Neural progenitor cell (in vitro differentiated cells): ENCODE measurements around the gene CACNB1. TPM values are rescaled to one million over a fixed set of nuclear protein-coding genes. Genes with fewer than 3 reads are reported as not detected.

Experiments
- DNase-seq: peaks from one replicate; pipeline ENCODE4 v3.0.0-alpha.2; 2016; ENCODE audit warnings: low spot score
- H2AFZ ChIP-seq: fragments of 200-600 bp; sonication (generic); replicated peaks from 2 replicates; pipeline ENCODE4 v1.6.1; 2016; ENCODE audit warnings: antibody characterized with exemption
- H3F3A ChIP-seq: fragments of 200-600 bp; sonication (generic); 2 replicates; pipeline ENCODE4 v1.6.1; 2016; ENCODE audit warnings: antibody characterized with exemption, low read depth
- H3K27ac ChIP-seq: fragments of 200-600 bp; sonication (generic); 2 replicates; pipeline ENCODE4 v1.5.1; 2016; ENCODE audit warnings: mild to moderate bottlenecking
- H3K27me3 ChIP-seq: fragments of 200-600 bp; sonication (generic); 2 replicates; pipeline ENCODE4 v1.6.1; 2016; ENCODE audit warnings: mild to moderate bottlenecking, moderate library complexity
- H3K36me3 ChIP-seq: fragments of 200-600 bp; sonication (generic); 2 replicates; pipeline ENCODE4 v1.5.1; 2016
- H3K4me1 ChIP-seq: fragments of 200-600 bp; sonication (generic); 2 replicates; pipeline ENCODE4 v1.6.1; 2016; ENCODE audit warnings: mixed run types
- H3K4me2 ChIP-seq: fragments of 200-600 bp; sonication (generic); 2 replicates; pipeline ENCODE4 v1.6.1; 2016
- H3K4me3 ChIP-seq: fragments of 200-600 bp; sonication (generic); 2 replicates; pipeline ENCODE4 v1.5.1; 2016
- H3K79me2 ChIP-seq: fragments of 200-600 bp; sonication (generic); 2 replicates; pipeline ENCODE4 v1.6.1; 2016; ENCODE audit warnings: low read depth
- H3K9ac ChIP-seq: fragments of 200-600 bp; sonication (generic); 2 replicates; pipeline ENCODE4 v1.6.1; 2016
- H3K9me3 ChIP-seq: fragments of 200-600 bp; sonication (generic); 2 replicates; pipeline ENCODE4 v1.5.1; 2016; ENCODE audit warnings: low read depth
- H4K20me1 ChIP-seq: fragments of 200-600 bp; sonication (generic); 2 replicates; pipeline ENCODE4 v1.6.1; 2016; ENCODE audit warnings: low read depth
- H3K27ac Mint-ChIP-seq: 3 replicates; pipeline ENCODE4 v1.8.0; 2021; ENCODE audit warnings: mixed read lengths
- H3K27me3 Mint-ChIP-seq: 2 replicates; pipeline ENCODE4 v1.8.0; 2022; ENCODE audit warnings: low read depth, mild to moderate bottlenecking, inconsistent platforms, moderate library complexity, mixed read lengths; ENCODE audit not compliant: insufficient read depth
- H3K36me3 Mint-ChIP-seq: 3 replicates; pipeline ENCODE4 v1.8.0; 2021; ENCODE audit warnings: mixed read lengths
- H3K4me1 Mint-ChIP-seq: 3 replicates; pipeline ENCODE4 v1.8.0; 2021; ENCODE audit warnings: mixed read lengths
- H3K4me3 Mint-ChIP-seq: 3 replicates; pipeline ENCODE4 v1.8.0; 2021; ENCODE audit warnings: mild to moderate bottlenecking, moderate library complexity, mixed read lengths
- H3K9me3 Mint-ChIP-seq: 3 replicates; pipeline ENCODE4 v1.8.0; 2020; ENCODE audit warnings: mixed read lengths
- EZH2 ChIP-seq: fragments of 200-600 bp; sonication (generic); IDR thresholded peaks from 2 replicates; pipeline ENCODE4 v1.6.1; 2017; ENCODE audit warnings: antibody characterized with exemption, mild to moderate bottlenecking, moderate library complexity
- EZH2phosphoT487 ChIP-seq: fragments of 200-600 bp; sonication (generic); IDR thresholded peaks from 2 replicates; pipeline ENCODE4 v1.6.1; 2017; ENCODE audit warnings: antibody characterized with exemption
- total RNA-seq: library from RNA; depleted of rRNA; stranded (reverse); fragments of >200 nt; gene quantifications from 2 replicates; pipeline ENCODE4 v1.2.3, GENCODE V29; 2015; ENCODE audit warnings: low replicate concordance
- TF ChIP-seq, protein P1 (sequence below): fragments of 200-600 bp; sonication (generic); IDR thresholded peaks from 2 replicates; pipeline ENCODE4 v1.5.1; 2017; ENCODE audit warnings: antibody characterized with exemption, mild to moderate bottlenecking

CACNB1 gene
- total RNA-seq, 1 donor from 2014 or later: 6.3 TPM

DNA sequence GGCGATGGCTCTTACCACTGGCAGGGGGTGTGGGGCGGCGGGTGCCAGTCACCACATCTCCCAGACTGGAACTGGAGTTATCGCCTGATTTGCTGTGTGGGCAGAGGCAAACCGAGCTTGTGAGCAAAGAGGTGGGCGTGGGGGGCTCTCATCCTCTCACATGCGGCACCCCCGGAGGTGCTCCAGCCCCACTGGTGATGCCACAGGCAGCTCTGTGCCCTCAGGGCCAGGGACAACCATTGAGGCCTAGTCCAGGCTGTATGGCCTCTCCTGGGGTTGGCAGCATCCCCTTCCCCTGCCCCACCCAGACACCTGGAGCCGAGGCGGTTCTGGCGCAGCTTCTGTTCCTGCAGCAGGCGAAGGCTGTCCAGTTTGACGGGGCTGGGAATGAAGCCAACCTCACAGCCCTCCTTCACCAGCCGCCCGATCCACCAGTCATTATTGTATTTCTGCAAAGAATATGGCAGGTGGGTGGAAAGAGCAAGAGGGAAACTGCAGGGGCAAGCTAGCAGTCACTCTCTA lies 10.9 kb downstream of the CACNB1 start:
- DNase-seq: no peak
- Mint-ChIP-seq H3K4me3 (no peak overlapping the region), H3K27me3 (peaks cover 4% of the 10 kb centered on the region), H3K9me3 (no peaks in the 10 kb centered on the region), H3K4me1 (no peaks in the 10 kb centered on the region), H3K36me3 (peaks cover 13% of the 10 kb centered on the region), H3K27ac (no peak overlapping the region)
- H3K27ac ChIP-seq: no peak overlapping the region
- TF ChIP-seq, protein P1, sequence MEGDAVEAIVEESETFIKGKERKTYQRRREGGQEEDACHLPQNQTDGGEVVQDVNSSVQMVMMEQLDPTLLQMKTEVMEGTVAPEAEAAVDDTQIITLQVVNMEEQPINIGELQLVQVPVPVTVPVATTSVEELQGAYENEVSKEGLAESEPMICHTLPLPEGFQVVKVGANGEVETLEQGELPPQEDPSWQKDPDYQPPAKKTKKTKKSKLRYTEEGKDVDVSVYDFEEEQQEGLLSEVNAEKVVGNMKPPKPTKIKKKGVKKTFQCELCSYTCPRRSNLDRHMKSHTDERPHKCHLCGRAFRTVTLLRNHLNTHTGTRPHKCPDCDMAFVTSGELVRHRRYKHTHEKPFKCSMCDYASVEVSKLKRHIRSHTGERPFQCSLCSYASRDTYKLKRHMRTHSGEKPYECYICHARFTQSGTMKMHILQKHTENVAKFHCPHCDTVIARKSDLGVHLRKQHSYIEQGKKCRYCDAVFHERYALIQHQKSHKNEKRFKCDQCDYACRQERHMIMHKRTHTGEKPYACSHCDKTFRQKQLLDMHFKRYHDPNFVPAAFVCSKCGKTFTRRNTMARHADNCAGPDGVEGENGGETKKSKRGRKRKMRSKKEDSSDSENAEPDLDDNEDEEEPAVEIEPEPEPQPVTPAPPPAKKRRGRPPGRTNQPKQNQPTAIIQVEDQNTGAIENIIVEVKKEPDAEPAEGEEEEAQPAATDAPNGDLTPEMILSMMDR: no peak
- TF ChIP-seq EZH2phosphoT487 (no peak), EZH2 (no peak)
- H4K20me1 ChIP-seq: no peaks in the 10 kb centered on the region
- no peaks in the 10 kb centered on the region for H3F3A ChIP-seq
- H3K27me3 ChIP-seq: no peaks in the 10 kb centered on the region
- H3K9me3 ChIP-seq: no peaks in the 10 kb centered on the region
- no peak overlapping the region for H3K4me2 ChIP-seq
- no peaks in the 10 kb centered on the region for H3K79me2 ChIP-seq
- no peak overlapping the region for H3K9ac ChIP-seq
- no peak overlapping the region for H2AFZ ChIP-seq
- H3K4me3 ChIP-seq: no peak overlapping the region
- no peaks in the 10 kb centered on the region for H3K4me1 ChIP-seq
- no peaks in the 10 kb centered on the region for H3K36me3 ChIP-seq

DNA sequence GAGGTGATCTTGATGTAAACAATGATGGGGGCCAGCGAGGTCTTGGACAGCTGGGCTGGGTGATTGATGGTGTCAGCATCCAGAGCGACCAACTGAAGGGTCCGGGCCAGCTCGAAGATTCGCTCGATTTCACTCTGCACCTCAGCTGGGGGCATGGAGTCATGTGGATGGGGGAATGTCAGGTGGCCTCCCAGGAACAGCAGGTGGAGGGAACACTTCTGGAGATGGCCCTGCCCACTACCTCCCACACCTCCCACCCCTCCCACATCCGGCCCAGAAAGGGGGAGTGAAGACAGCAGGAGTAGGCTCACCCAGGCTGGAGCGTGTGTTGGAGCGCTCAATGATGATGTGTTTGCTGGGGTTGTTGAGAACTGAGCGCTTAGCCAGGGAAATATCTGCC lies 13.7 kb downstream of the CACNB1 start:
- peaks cover 2% of the 10 kb centered on the region for H3F3A ChIP-seq
- no peaks in the 10 kb centered on the region for H3K4me1 ChIP-seq
- H3K36me3 Mint-ChIP-seq: peaks cover 13% of the 10 kb centered on the region
- H3K27ac Mint-ChIP-seq: no peak overlapping the region
- no peaks in the 10 kb centered on the region for H3K9me3 Mint-ChIP-seq
- H3K27me3 ChIP-seq: no peaks in the 10 kb centered on the region
- H4K20me1 ChIP-seq: no peaks in the 10 kb centered on the region
- no peak for DNase-seq
- no peaks in the 10 kb centered on the region for H3K4me1 Mint-ChIP-seq
- H3K4me3 ChIP-seq: no peak overlapping the region
- H3K27me3 Mint-ChIP-seq: no peaks in the 10 kb centered on the region
- H3K79me2 ChIP-seq: no peaks in the 10 kb centered on the region
- H2AFZ ChIP-seq: no peak overlapping the region
- TF ChIP-seq, protein P1: no peak
- no peak for TF ChIP-seq EZH2phosphoT487
- no peak for TF ChIP-seq EZH2
- no peak overlapping the region for H3K4me2 ChIP-seq
- no peaks in the 10 kb centered on the region for H3K36me3 ChIP-seq
- H3K9me3 ChIP-seq: no peaks in the 10 kb centered on the region
- no peak overlapping the region for H3K27ac ChIP-seq
- no peak overlapping the region for H3K4me3 Mint-ChIP-seq
- H3K9ac ChIP-seq: no peak overlapping the region

DNA sequence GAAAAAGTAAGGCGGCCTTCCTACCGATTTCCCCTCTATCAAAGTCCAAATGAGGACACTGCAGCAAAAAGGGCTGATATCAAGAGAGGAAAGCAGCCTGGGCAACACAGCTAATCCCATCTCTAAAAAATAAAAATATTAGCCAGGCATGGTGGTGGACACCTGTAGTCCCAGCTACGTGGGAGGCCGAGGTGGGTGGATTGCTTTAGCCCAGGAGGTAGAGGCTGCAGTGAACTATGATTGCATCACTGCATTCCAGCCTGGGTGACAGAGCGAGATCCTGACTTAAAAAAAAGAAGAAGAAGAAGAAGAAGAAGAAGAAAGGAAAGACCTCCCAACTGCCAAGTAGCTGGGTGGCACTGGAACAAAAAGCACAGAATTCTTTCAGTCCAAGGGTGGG lies 14.4 kb downstream of the CACNB1 start:
- TF ChIP-seq EZH2phosphoT487 (no peak), EZH2 (no peak)
- H2AFZ ChIP-seq: no peak overlapping the region
- H3F3A ChIP-seq: peaks cover 5% of the 10 kb centered on the region
- no peak overlapping the region for H3K4me3 ChIP-seq
- H3K4me1 Mint-ChIP-seq: no peaks in the 10 kb centered on the region
- H3K27me3 Mint-ChIP-seq: no peaks in the 10 kb centered on the region
- H3K9me3 ChIP-seq: no peaks in the 10 kb centered on the region
- no peak overlapping the region for H3K4me3 Mint-ChIP-seq
- no peaks in the 10 kb centered on the region for H3K4me1 ChIP-seq
- H3K36me3 ChIP-seq: no peaks in the 10 kb centered on the region
- no peaks in the 10 kb centered on the region for H3K27me3 ChIP-seq
- no peak overlapping the region for H3K4me2 ChIP-seq
- no peaks in the 10 kb centered on the region for H3K79me2 ChIP-seq
- H3K36me3 Mint-ChIP-seq: peaks cover 16% of the 10 kb centered on the region
- no peak overlapping the region for H3K27ac Mint-ChIP-seq
- H3K9me3 Mint-ChIP-seq: no peaks in the 10 kb centered on the region
- H3K9ac ChIP-seq: no peak overlapping the region
- H4K20me1 ChIP-seq: no peaks in the 10 kb centered on the region
- DNase-seq: no peak
- no peak overlapping the region for H3K27ac ChIP-seq

DNA sequence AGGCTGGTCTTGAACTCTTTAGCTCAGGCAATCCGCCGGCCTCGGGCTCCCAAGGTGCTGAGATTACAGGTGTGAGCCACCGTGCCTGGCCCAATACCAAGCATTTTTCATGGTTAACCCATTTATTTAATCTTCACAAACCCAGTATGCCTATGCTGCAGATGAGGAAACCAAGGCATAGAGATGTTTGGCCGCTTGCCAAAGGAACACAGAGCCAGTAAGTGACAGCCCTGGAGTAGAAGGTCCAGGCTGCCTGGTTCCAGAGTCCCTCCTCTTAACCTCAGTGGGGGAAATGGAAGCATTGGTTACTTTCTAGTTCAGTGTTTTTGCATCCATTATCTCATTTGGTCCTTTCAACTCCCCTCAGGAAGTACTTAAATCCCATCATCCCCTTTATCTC lies 16.2 kb downstream of the CACNB1 start:
- no peaks in the 10 kb centered on the region for H3K36me3 ChIP-seq
- no peak overlapping the region for H3K9ac ChIP-seq
- no peaks in the 10 kb centered on the region for H3K27me3 ChIP-seq
- no peak overlapping the region for H2AFZ ChIP-seq
- peaks cover 5% of the 10 kb centered on the region for H3F3A ChIP-seq
- no peaks in the 10 kb centered on the region for H4K20me1 ChIP-seq
- no peak overlapping the region for H3K27ac ChIP-seq
- no peaks in the 10 kb centered on the region for H3K4me1 Mint-ChIP-seq
- no peaks in the 10 kb centered on the region for H3K9me3 Mint-ChIP-seq
- no peak overlapping the region for H3K4me2 ChIP-seq
- H3K4me3 ChIP-seq: no peak overlapping the region
- H3K27me3 Mint-ChIP-seq: no peaks in the 10 kb centered on the region
- no peaks in the 10 kb centered on the region for H3K79me2 ChIP-seq
- no peaks in the 10 kb centered on the region for H3K9me3 ChIP-seq
- peaks cover 24% of the 10 kb centered on the region for H3K36me3 Mint-ChIP-seq
- DNase-seq: no peak
- H3K27ac Mint-ChIP-seq: no peak overlapping the region
- no peaks in the 10 kb centered on the region for H3K4me1 ChIP-seq
- H3K4me3 Mint-ChIP-seq: no peak overlapping the region
- TF ChIP-seq EZH2 (no peak), EZH2phosphoT487 (no peak)
- TF ChIP-seq, protein P1: no peak
